Measurements from ENCODE around the gene ERRFI1.

DNA sequence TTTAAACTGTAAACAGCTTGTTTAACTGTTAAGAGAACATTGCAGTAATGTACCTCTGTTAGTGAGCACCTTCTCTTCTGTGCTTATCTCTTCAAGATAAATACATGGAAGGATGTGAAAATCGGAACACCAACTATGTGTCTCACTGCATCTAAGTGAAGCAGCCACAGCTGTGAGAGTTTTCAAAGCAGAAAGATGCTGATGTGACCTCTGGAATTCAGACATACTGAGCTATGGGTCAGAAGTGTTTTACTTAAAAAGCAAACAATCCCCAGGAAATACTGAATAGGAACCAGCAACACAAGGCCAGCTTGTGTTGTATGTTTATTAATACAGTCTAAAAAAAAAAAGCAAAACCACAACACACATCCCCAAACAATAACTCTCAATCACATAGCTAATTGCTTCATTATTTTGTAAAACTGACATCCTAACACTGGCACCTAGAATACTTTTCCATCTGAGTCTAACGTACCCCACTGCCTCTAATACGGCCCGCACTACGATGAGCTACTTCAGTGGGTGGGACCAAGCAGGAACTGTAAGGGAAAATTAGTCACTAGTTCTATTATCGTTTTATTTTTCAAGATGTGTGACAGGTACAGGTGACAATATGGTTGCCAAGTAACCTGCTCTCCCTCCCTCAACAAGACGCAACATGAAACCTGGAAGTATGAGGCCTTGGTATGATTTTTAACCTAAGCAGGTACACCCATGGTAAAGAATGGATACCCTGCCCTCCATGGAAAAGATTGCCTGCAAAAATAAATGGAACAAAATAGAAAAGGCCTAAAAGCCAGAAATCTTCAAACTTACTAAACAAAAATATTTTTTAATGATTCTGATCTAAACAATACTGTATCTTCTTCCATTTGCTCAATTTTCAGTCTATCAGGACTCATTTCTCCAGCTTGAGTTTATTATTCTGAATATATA lies 13.9 kb downstream of the ERRFI1 start:
- TF ChIP-seq CTCF (IDR thresholded peaks at IDR 0.05 in 8 of 11, conservative IDR thresholded peaks at IDR 0.05 in 3 of 11), result no peak
- no peak for TF ChIP-seq POLR2A (IDR thresholded peaks at IDR 0.05)

All from spleen (tissue), 7 donors.